ENCODE results near the gene TMEM231. TPM values are rescaled to one million over a fixed set of nuclear protein-coding genes. Genes with fewer than 3 reads are reported as not detected.

Gene TMEM231
- total RNA-seq, 1 experiment from 2014 or later: 6.6 TPM

GRCh38 chr16:75578212-75578611 lies 22.2 kb upstream of the TMEM231 start:
- intact Hi-C loops (cut with micrococcal nuclease; ENCODE audit: unreplicated experiment): loop anchor here (5.0 kb wide), 1 partner anchor 1619 kb away; the partner anchor contains the start of gene SYCE1L
- H3K4me3 Mint-ChIP-seq (ENCODE audit: unreplicated experiment): no peak overlapping the region
- TF ChIP-seq CTCF (IDR thresholded peaks at IDR 0.05; ENCODE audit: insufficient read depth in 1 of 2, low read depth in 1 of 2, low read length in 1 of 2, severe bottlenecking in 1 of 2, unreplicated experiment in 1 of 2): no peak
- no TSS peak for BruUV-seq (replicated peaks)
- H3K27me3 Mint-ChIP-seq (ENCODE audit: insufficient read depth, unreplicated experiment): no peaks in the 10 kb centered on the region
- H3K9me3 Mint-ChIP-seq (ENCODE audit: unreplicated experiment): no peaks in the 10 kb centered on the region
- peaks cover 23% of the 10 kb centered on the region for H3K36me3 Mint-ChIP-seq (ENCODE audit: insufficient read depth, unreplicated experiment)
- peaks cover 2% of the 10 kb centered on the region; the same call in 1 of the 2 replicates for H3K36me3 ChIP-seq (ENCODE audit: control insufficient read depth, insufficient read depth, low read length)
- no peak overlapping the region for H3K27ac Mint-ChIP-seq (ENCODE audit: unreplicated experiment)
- H3K4me1 Mint-ChIP-seq (ENCODE audit: low read depth, unreplicated experiment): no peaks in the 10 kb centered on the region
- no peak overlapping the region for H3K4me3 ChIP-seq (ENCODE audit: low read depth, low read length)
- no peak for DNase-seq
- H3K27me3 ChIP-seq (replicated peaks; ENCODE audit: control insufficient read depth, insufficient read depth, low read length): no peaks in the 10 kb centered on the region
- ChIA-PET CTCF (no interaction called here), POLR2A (no interaction called here)
- no peaks in the 10 kb centered on the region for H3K9me3 ChIP-seq
- no peaks in the 10 kb centered on the region for H3K4me1 ChIP-seq

GRCh38 chr16:75576384-75576811 lies 20.3 kb upstream of the TMEM231 start:
- Histone ChIP-seq H3K4me1 (no peaks in the 10 kb centered on the region), H3K4me3 (ENCODE audit: low read depth, low read length) (no peak overlapping the region), H3K36me3 (ENCODE audit: control insufficient read depth, insufficient read depth, low read length) (peaks cover 7% of the 10 kb centered on the region), H3K27me3 (replicated peaks; ENCODE audit: control insufficient read depth, insufficient read depth, low read length) (no peaks in the 10 kb centered on the region), H3K9me3 (no peaks in the 10 kb centered on the region)
- peaks cover 35% of the 10 kb centered on the region for H3K36me3 Mint-ChIP-seq (ENCODE audit: insufficient read depth, unreplicated experiment)
- DNase-seq: no peak
- H3K27ac Mint-ChIP-seq (ENCODE audit: unreplicated experiment): no peak overlapping the region
- ChIA-PET POLR2A (no interaction called here), CTCF (no interaction called here)
- H3K4me3 Mint-ChIP-seq (ENCODE audit: unreplicated experiment): no peak overlapping the region
- H3K27me3 Mint-ChIP-seq (ENCODE audit: insufficient read depth, unreplicated experiment): no peaks in the 10 kb centered on the region
- H3K4me1 Mint-ChIP-seq (ENCODE audit: low read depth, unreplicated experiment): no peaks in the 10 kb centered on the region
- H3K9me3 Mint-ChIP-seq (ENCODE audit: unreplicated experiment): no peaks in the 10 kb centered on the region
- no peak for TF ChIP-seq CTCF (IDR thresholded peaks at IDR 0.05; ENCODE audit: insufficient read depth in 1 of 2, low read depth in 1 of 2, low read length in 1 of 2, severe bottlenecking in 1 of 2, unreplicated experiment in 1 of 2)
- no TSS peak for BruUV-seq (replicated peaks)
- intact Hi-C loops (cut with micrococcal nuclease; ENCODE audit: unreplicated experiment): loop anchor here (5.0 kb wide), 1 partner anchor 1621 kb away; the partner anchor contains the start of gene SYCE1L

DNA sequence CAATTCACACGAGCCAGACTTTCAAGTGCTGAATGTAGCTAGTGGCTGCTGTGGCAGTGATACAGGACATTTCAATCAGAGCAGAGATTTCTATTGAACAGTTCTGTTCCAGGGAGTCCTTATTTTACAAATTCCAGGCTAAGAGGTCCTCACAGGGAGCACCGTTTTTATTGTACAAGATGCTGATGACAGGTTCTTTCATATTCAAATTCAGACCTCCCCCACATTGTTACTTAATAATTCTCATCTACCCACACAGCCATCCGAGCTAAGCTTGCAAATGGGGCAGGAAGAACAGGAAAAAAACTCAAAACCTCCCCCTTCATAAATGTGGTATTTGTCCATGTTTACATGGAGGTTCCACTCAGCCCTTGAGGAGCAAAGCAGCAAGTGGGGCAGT lies 19.9 kb upstream of the TMEM231 start:
- Mint-ChIP-seq H3K27me3 (ENCODE audit: insufficient read depth, unreplicated experiment) (no peaks in the 10 kb centered on the region), H3K4me1 (ENCODE audit: low read depth, unreplicated experiment) (no peaks in the 10 kb centered on the region), H3K36me3 (ENCODE audit: insufficient read depth, unreplicated experiment) (peaks cover 35% of the 10 kb centered on the region), H3K27ac (ENCODE audit: unreplicated experiment) (no peak overlapping the region), H3K9me3 (ENCODE audit: unreplicated experiment) (no peaks in the 10 kb centered on the region), H3K4me3 (ENCODE audit: unreplicated experiment) (no peak overlapping the region)
- no peak for TF ChIP-seq CTCF (IDR thresholded peaks at IDR 0.05; ENCODE audit: insufficient read depth in 1 of 2, low read depth in 1 of 2, low read length in 1 of 2, severe bottlenecking in 1 of 2, unreplicated experiment in 1 of 2)
- H3K9me3 ChIP-seq: no peaks in the 10 kb centered on the region
- H3K27me3 ChIP-seq (replicated peaks; ENCODE audit: control insufficient read depth, insufficient read depth, low read length): no peaks in the 10 kb centered on the region
- ChIA-PET CTCF (no interaction called here), POLR2A (no interaction called here)
- no peaks in the 10 kb centered on the region for H3K4me1 ChIP-seq
- no peak overlapping the region for H3K4me3 ChIP-seq (ENCODE audit: low read depth, low read length)
- DNase-seq: no peak
- no TSS peak for BruUV-seq (replicated peaks)
- intact Hi-C loops (cut with micrococcal nuclease; ENCODE audit: unreplicated experiment): loop anchor here (5.0 kb wide), 1 partner anchor 1621 kb away; the partner anchor contains the start of gene SYCE1L
- peaks cover 8% of the 10 kb centered on the region for H3K36me3 ChIP-seq (ENCODE audit: control insufficient read depth, insufficient read depth, low read length)
